ENCODE data around the gene IVNS1ABP. TPM values are rescaled to one million over a fixed set of nuclear protein-coding genes. Genes with fewer than 3 reads are reported as not detected.

Gene IVNS1ABP
- total RNA-seq, 1 experiment from 2014 or later: 72.4 TPM

GRCh38 chr1:185355947-185356346, 38.9 kb upstream of the IVNS1ABP start:
- no TSS peak for BruUV-seq (replicated peaks)
- POLR2A ChIA-PET: no interaction called here
- Mint-ChIP-seq H3K9me3 (ENCODE audit: unreplicated experiment) (no peaks in the 10 kb centered on the region), H3K27me3 (ENCODE audit: insufficient read depth, unreplicated experiment) (no peaks in the 10 kb centered on the region), H3K4me1 (ENCODE audit: low read depth, unreplicated experiment) (no peaks in the 10 kb centered on the region), H3K4me3 (ENCODE audit: unreplicated experiment) (no peak overlapping the region), H3K36me3 (ENCODE audit: insufficient read depth, unreplicated experiment) (no peaks in the 10 kb centered on the region), H3K27ac (ENCODE audit: unreplicated experiment) (no peak overlapping the region)
- CTCF ChIA-PET: no interaction called here
- intact Hi-C loops (cut with micrococcal nuclease; ENCODE audit: unreplicated experiment): no loop called here
- no peak for TF ChIP-seq CTCF (IDR thresholded peaks at IDR 0.05; ENCODE audit: insufficient read depth in 1 of 2, low read depth in 1 of 2, low read length in 1 of 2, severe bottlenecking in 1 of 2, unreplicated experiment in 1 of 2)
- Histone ChIP-seq H3K4me3 (ENCODE audit: low read depth, low read length) (no peak overlapping the region), H3K9me3 (no peaks in the 10 kb centered on the region), H3K36me3 (ENCODE audit: control insufficient read depth, insufficient read depth, low read length) (no peaks in the 10 kb centered on the region), H3K4me1 (0 out of 2 replicates have a peak, but pooled peaks cover 4% of the 10 kb centered on the region), H3K27me3 (replicated peaks; ENCODE audit: control insufficient read depth, insufficient read depth, low read length) (no peaks in the 10 kb centered on the region)
- DNase-seq: no peak

- Mint-ChIP-seq H3K9me3 (ENCODE audit: unreplicated experiment) (no peaks in the 10 kb centered on the region), H3K36me3 (ENCODE audit: insufficient read depth, unreplicated experiment) (no peaks in the 10 kb centered on the region), H3K4me1 (ENCODE audit: low read depth, unreplicated experiment) (peaks cover 16% of the 10 kb centered on the region), H3K27me3 (ENCODE audit: insufficient read depth, unreplicated experiment) (no peaks in the 10 kb centered on the region), H3K27ac (ENCODE audit: unreplicated experiment) (no peak overlapping the region), H3K4me3 (ENCODE audit: unreplicated experiment) (no peak overlapping the region)
- no peaks in the 10 kb centered on the region for H3K27me3 ChIP-seq (replicated peaks; ENCODE audit: control insufficient read depth, insufficient read depth, low read length)
- H3K36me3 ChIP-seq (ENCODE audit: control insufficient read depth, insufficient read depth, low read length): no peaks in the 10 kb centered on the region
- ChIA-PET POLR2A (no interaction called here), CTCF (no interaction called here)
- no TSS peak for BruUV-seq (replicated peaks)
- no peak for DNase-seq
- no peaks in the 10 kb centered on the region for H3K9me3 ChIP-seq
- intact Hi-C loops (cut with micrococcal nuclease; ENCODE audit: unreplicated experiment): no loop called here
- no peak overlapping the region for H3K4me3 ChIP-seq (ENCODE audit: low read depth, low read length)
- no peak for TF ChIP-seq CTCF (IDR thresholded peaks at IDR 0.05; ENCODE audit: insufficient read depth in 1 of 2, low read depth in 1 of 2, low read length in 1 of 2, severe bottlenecking in 1 of 2, unreplicated experiment in 1 of 2)
- peaks cover 4% of the 10 kb centered on the region; the same call in 1 of the 2 replicates for H3K4me1 ChIP-seq
These were observed 36.1 kb upstream of the IVNS1ABP start for GRCh38 chr1:185353124-185353523.

- no peaks in the 10 kb centered on the region for H3K27me3 ChIP-seq (replicated peaks; ENCODE audit: control insufficient read depth, insufficient read depth, low read length)
- no peaks in the 10 kb centered on the region for H3K36me3 ChIP-seq (ENCODE audit: control insufficient read depth, insufficient read depth, low read length)
- H3K36me3 Mint-ChIP-seq (ENCODE audit: insufficient read depth, unreplicated experiment): no peaks in the 10 kb centered on the region
- no peak overlapping the region for H3K4me3 Mint-ChIP-seq (ENCODE audit: unreplicated experiment)
- no peaks in the 10 kb centered on the region for H3K9me3 ChIP-seq
- POLR2A ChIA-PET: no interaction called here
- H3K9me3 Mint-ChIP-seq (ENCODE audit: unreplicated experiment): no peaks in the 10 kb centered on the region
- H3K4me1 ChIP-seq: peaks cover 4% of the 10 kb centered on the region; the same call in 1 of the 2 replicates
- no peak overlapping the region for H3K4me3 ChIP-seq (ENCODE audit: low read depth, low read length)
- CTCF ChIA-PET: no interaction called here
- no peak for TF ChIP-seq CTCF (IDR thresholded peaks at IDR 0.05; ENCODE audit: insufficient read depth in 1 of 2, low read depth in 1 of 2, low read length in 1 of 2, severe bottlenecking in 1 of 2, unreplicated experiment in 1 of 2)
- intact Hi-C loops (cut with micrococcal nuclease; ENCODE audit: unreplicated experiment): no loop called here
- no TSS peak for BruUV-seq (replicated peaks)
- H3K4me1 Mint-ChIP-seq (ENCODE audit: low read depth, unreplicated experiment): peaks cover 16% of the 10 kb centered on the region
- DNase-seq: no peak
- H3K27ac Mint-ChIP-seq (ENCODE audit: unreplicated experiment): no peak overlapping the region
- H3K27me3 Mint-ChIP-seq (ENCODE audit: insufficient read depth, unreplicated experiment): no peaks in the 10 kb centered on the region
These were observed 34.9 kb upstream of the IVNS1ABP start for GRCh38 chr1:185351734-185352466.

Data from Caco-2 (cell line).